ENCODE results near the gene GPSM1. TPM values are rescaled to one million over a fixed set of nuclear protein-coding genes. Genes with fewer than 3 reads are reported as not detected.

Gene GPSM1
- total and polyA plus RNA-seq, 10 donors = 4.5 to 27.9 (median 12.5) TPM

GRCh38 chr9:136326061-136326760 is 1.1 kb upstream of the GPSM1 start:
- H3K27me3 ChIP-seq (replicated peaks in 1 of 7) = peaks cover 0 to 52% (median 12%) of the 10 kb centered on the region in 7 donors
- WGBS, 5 donors = 13 to 21% (median 18%) methylated on average over 14 to 28 of the region's 28 CpGs
- no peaks in the 10 kb centered on the region for H3K9me3 ChIP-seq
- H3K27ac ChIP-seq = peak overlapping the region in 7 of 8 donors; percentile 54 to 81 (median 77)
- peaks cover 13 to 50% (median 32%) of the 10 kb centered on the region in 6 donors for H3K4me1 ChIP-seq
- peak overlapping the region in 1 of 8 donors; percentile 75 for H3K4me3 ChIP-seq
- intact Hi-C loops (cut with DNase I; ENCODE audit: low total_unique reads) = no loop called here
- TF ChIP-seq CTCF (IDR thresholded peaks at IDR 0.05 in 8 of 11, conservative IDR thresholded peaks at IDR 0.05 in 3 of 11) = no peak
- TF ChIP-seq POLR2AphosphoS5 (IDR thresholded peaks at IDR 0.05) = peak; percentile 50 to 76 (median 53)
- no peaks in the 10 kb centered on the region for H3K36me3 ChIP-seq
- no peak for DNase-seq

GRCh38 chr9:136326761-136327303 is 507 bp upstream of the GPSM1 start:
- H3K27ac ChIP-seq = peak overlapping the region in 7 of 8 donors; percentile 54 to 81 (median 77)
- no peaks in the 10 kb centered on the region for H3K36me3 ChIP-seq
- 11 to 25% (median 20%) methylated on average over 4 to 17 of the region's 17 CpGs for WGBS, 5 donors
- peaks cover 13 to 50% (median 32%) of the 10 kb centered on the region in 6 donors for H3K4me1 ChIP-seq
- no peaks in the 10 kb centered on the region for H3K9me3 ChIP-seq
- DNase-seq = no peak
- H3K4me3 ChIP-seq = peak overlapping the region in 6 of 8 donors; percentile 31 to 75 (median 47)
- H3K27me3 ChIP-seq (replicated peaks in 1 of 7) = peaks cover 0 to 52% (median 12%) of the 10 kb centered on the region in 7 donors
- TF ChIP-seq CTCF (IDR thresholded peaks at IDR 0.05 in 8 of 11, conservative IDR thresholded peaks at IDR 0.05 in 3 of 11) = no peak
- no peak for TF ChIP-seq POLR2A (IDR thresholded peaks at IDR 0.05)
- no peak for TF ChIP-seq POLR2AphosphoS5 (IDR thresholded peaks at IDR 0.05)
- intact Hi-C loops (cut with DNase I; ENCODE audit: low total_unique reads) = no loop called here

- intact Hi-C loops (cut with DNase I; ENCODE audit: low total_unique reads) = no loop called here
- Histone ChIP-seq H3K27ac (peak overlapping the region in 7 of 8 donors; percentile 36 to 81 (median 77)), H3K4me1 (peaks cover 13 to 50% (median 32%) of the 10 kb centered on the region in 6 donors), H3K36me3 (no peaks in the 10 kb centered on the region), H3K27me3 (replicated peaks in 1 of 7) (peaks cover 0 to 52% (median 12%) of the 10 kb centered on the region in 7 donors), H3K4me3 (peak overlapping the region; percentile 22 to 75 (median 46)), H3K9me3 (no peaks in the 10 kb centered on the region)
- 11 to 40% (median 18%) methylated on average over 1 to 13 of the region's 13 CpGs for WGBS, 5 donors
- DNase-seq = no peak
- TF ChIP-seq POLR2A (IDR thresholded peaks at IDR 0.05) = no peak
- no peak for TF ChIP-seq CTCF (IDR thresholded peaks at IDR 0.05 in 8 of 11, conservative IDR thresholded peaks at IDR 0.05 in 3 of 11)
- no peak for TF ChIP-seq POLR2AphosphoS5 (IDR thresholded peaks at IDR 0.05)
These were observed 777 bp downstream of the GPSM1 start for GRCh38 chr9:136328011-136328621.

GRCh38 chr9:136328622-136329041 is 1.3 kb downstream of the GPSM1 start:
- intact Hi-C loops (cut with DNase I; ENCODE audit: low total_unique reads) = no loop called here
- TF ChIP-seq POLR2AphosphoS5 (IDR thresholded peaks at IDR 0.05) (peak in 1 of 3 donors; percentile 16), CTCF (IDR thresholded peaks at IDR 0.05 in 8 of 11, conservative IDR thresholded peaks at IDR 0.05 in 3 of 11) (no peak), POLR2A (IDR thresholded peaks at IDR 0.05) (no peak)
- no peaks in the 10 kb centered on the region for H3K9me3 ChIP-seq
- no peak for DNase-seq
- peaks cover 13 to 50% (median 32%) of the 10 kb centered on the region in 6 donors for H3K4me1 ChIP-seq
- peak overlapping the region in 7 of 8 donors; percentile 31 to 75 (median 47) for H3K4me3 ChIP-seq
- H3K27me3 ChIP-seq (replicated peaks in 1 of 7) = peaks cover 0 to 52% (median 12%) of the 10 kb centered on the region in 7 donors
- H3K36me3 ChIP-seq = no peaks in the 10 kb centered on the region
- WGBS, 5 donors = 19 to 30% (median 23%) methylated on average over 8 to 15 of the region's 15 CpGs; no CpG with 5 or more reads in 1 of the 5 donors
- peak overlapping the region in 6 of 8 donors; percentile 53 to 81 (median 78) for H3K27ac ChIP-seq
